ENCODE measurements around the gene ARPC5.

ARPC5 gene

GRCh38 chr1:183583466-183583865 is 52.1 kb downstream of the ARPC5 start:
- Histone ChIP-seq H3K4me1 (ENCODE audit: insufficient read depth, low read length, poor library complexity, severe bottlenecking) (peaks cover 17% of the 10 kb centered on the region), H3K4me2 (ENCODE audit: low read depth, low read length, poor library complexity, severe bottlenecking) (no peak overlapping the region)

GRCh38 chr1:183582021-183582713 is 53.4 kb downstream of the ARPC5 start:
- TF ChIP-seq EZH2phosphoT487 (IDR thresholded peaks at IDR 0.05; ENCODE audit: borderline replicate concordance), result no peak
- no peak for TF ChIP-seq CTCF (conservative IDR thresholded peaks at IDR 0.05; ENCODE audit: low read length)
- Histone ChIP-seq H3K36me3 (ENCODE audit: insufficient read depth, low read length) (no peaks in the 10 kb centered on the region), H4K20me1 (ENCODE audit: insufficient read depth, low read length, poor library complexity, severe bottlenecking) (no peaks in the 10 kb centered on the region), H3K9me3 (ENCODE audit: insufficient read depth, low read depth, low read length) (no peaks in the 10 kb centered on the region), H3K4me3 (ENCODE audit: low read length, poor library complexity, severe bottlenecking) (no peak overlapping the region), H3K4me1 (ENCODE audit: insufficient read depth, low read length, poor library complexity, severe bottlenecking) (peaks cover 28% of the 10 kb centered on the region), H3F3A (ENCODE audit: low read depth) (no peaks in the 10 kb centered on the region), H3K79me2 (ENCODE audit: insufficient read depth, low read length) (no peaks in the 10 kb centered on the region), H2AFZ (ENCODE audit: low read length) (0 out of 2 replicates have a peak overlapping the region, but pooled peaks have one; percentile 35), H3K9me2 (replicated peaks; ENCODE audit: low read depth, low read length) (no peaks in the 10 kb centered on the region), H3K4me2 (ENCODE audit: low read depth, low read length, poor library complexity, severe bottlenecking) (no peak overlapping the region), H3K9ac (ENCODE audit: low read depth, low read length, poor library complexity, severe bottlenecking) (no peak overlapping the region), H3K27me3 (ENCODE audit: insufficient read depth, low read length, poor library complexity, severe bottlenecking) (no peaks in the 10 kb centered on the region)

More at GRCh38 chr1:183583466-183583865, 52.1 kb downstream of the ARPC5 start:
- Histone ChIP-seq H3K9me2 (replicated peaks; ENCODE audit: low read depth, low read length) (no peaks in the 10 kb centered on the region), H2AFZ (ENCODE audit: low read length) (no peak overlapping the region), H4K20me1 (ENCODE audit: insufficient read depth, low read length, poor library complexity, severe bottlenecking) (no peaks in the 10 kb centered on the region), H3F3A (ENCODE audit: low read depth) (no peaks in the 10 kb centered on the region), H3K79me2 (ENCODE audit: insufficient read depth, low read length) (no peaks in the 10 kb centered on the region), H3K9ac (ENCODE audit: low read depth, low read length, poor library complexity, severe bottlenecking) (no peak overlapping the region), H3K27me3 (ENCODE audit: insufficient read depth, low read length, poor library complexity, severe bottlenecking) (no peaks in the 10 kb centered on the region), H3K36me3 (ENCODE audit: insufficient read depth, low read length) (no peaks in the 10 kb centered on the region), H3K9me3 (ENCODE audit: insufficient read depth, low read depth, low read length) (no peaks in the 10 kb centered on the region), H3K4me3 (ENCODE audit: low read length, poor library complexity, severe bottlenecking) (no peak overlapping the region)
- no peak for TF ChIP-seq CTCF (conservative IDR thresholded peaks at IDR 0.05; ENCODE audit: low read length)
- no peak for TF ChIP-seq EZH2phosphoT487 (IDR thresholded peaks at IDR 0.05; ENCODE audit: borderline replicate concordance)

- Histone ChIP-seq H4K20me1 (ENCODE audit: insufficient read depth, low read length, poor library complexity, severe bottlenecking) (no peaks in the 10 kb centered on the region), H3F3A (ENCODE audit: low read depth) (no peaks in the 10 kb centered on the region), H3K4me3 (ENCODE audit: low read length, poor library complexity, severe bottlenecking) (peak overlapping the region; percentile 56), H3K9me2 (replicated peaks; ENCODE audit: low read depth, low read length) (no peaks in the 10 kb centered on the region), H3K4me2 (ENCODE audit: low read depth, low read length, poor library complexity, severe bottlenecking) (peak overlapping the region; percentile 66), H2AFZ (ENCODE audit: low read length) (peak overlapping the region; percentile 71), H3K4me1 (ENCODE audit: insufficient read depth, low read length, poor library complexity, severe bottlenecking) (peaks cover 28% of the 10 kb centered on the region), H3K9ac (ENCODE audit: low read depth, low read length, poor library complexity, severe bottlenecking) (peak overlapping the region; percentile 33), H3K36me3 (ENCODE audit: insufficient read depth, low read length) (no peaks in the 10 kb centered on the region), H3K9me3 (ENCODE audit: insufficient read depth, low read depth, low read length) (no peaks in the 10 kb centered on the region), H3K27me3 (ENCODE audit: insufficient read depth, low read length, poor library complexity, severe bottlenecking) (no peaks in the 10 kb centered on the region), H3K79me2 (ENCODE audit: insufficient read depth, low read length) (no peaks in the 10 kb centered on the region)
- no peak for TF ChIP-seq EZH2phosphoT487 (IDR thresholded peaks at IDR 0.05; ENCODE audit: borderline replicate concordance)
- TF ChIP-seq CTCF (conservative IDR thresholded peaks at IDR 0.05; ENCODE audit: low read length), result peak; percentile 56
Observed at GRCh38 chr1:183580281-183580682, 55.3 kb downstream of the ARPC5 start.
